Endodermal cell (in vitro differentiated cells): ENCODE data around the gene OAT. TPM values are rescaled to one million over a fixed set of nuclear protein-coding genes. Genes with fewer than 3 reads are reported as not detected.

Source experiments
- DNase-seq: peaks from one replicate; pipeline ENCODE4 v3.0.0-alpha.2; 2017
- H3K27ac ChIP-seq: 2 replicates; pipeline ENCODE4 v1.5.1; 2013; ENCODE audit warnings: mild to moderate bottlenecking, low read depth, low read length, moderate library complexity
- H3K27me3 ChIP-seq: 2 replicates; pipeline ENCODE4 v1.6.1; 2013; ENCODE audit warnings: mild to moderate bottlenecking, low read length, moderate library complexity; ENCODE audit not compliant: insufficient read depth, control insufficient read depth, poor library complexity, severe bottlenecking
- H3K36me3 ChIP-seq: 2 replicates; pipeline ENCODE4 v1.7.0; 2013; ENCODE audit warnings: mild to moderate bottlenecking, low read length, moderate library complexity; ENCODE audit not compliant: control insufficient read depth, insufficient read depth
- H3K4me1 ChIP-seq: one replicate; pipeline ENCODE4 v1.7.0; 2013; ENCODE audit warnings: low read length; ENCODE audit not compliant: control insufficient read depth, insufficient read depth
- H3K4me3 ChIP-seq: 2 replicates; pipeline ENCODE4 v1.5.1; 2013; ENCODE audit warnings: mild to moderate bottlenecking, low read length, moderate library complexity
- H3K9ac ChIP-seq: 2 replicates; pipeline ENCODE4 v1.6.1; 2013; ENCODE audit warnings: mild to moderate bottlenecking, low read length, moderate library complexity; ENCODE audit not compliant: poor library complexity, severe bottlenecking; ENCODE audit errors: extremely low read depth
- H3K9me3 ChIP-seq: 2 replicates; pipeline ENCODE4 v1.6.1; 2013; ENCODE audit warnings: mild to moderate bottlenecking, low read length, moderate library complexity; ENCODE audit not compliant: control insufficient read depth
- H3K27ac Mint-ChIP-seq: 2 replicates; pipeline ENCODE4 v1.8.0; 2020; ENCODE audit warnings: mixed read lengths
- H3K27me3 Mint-ChIP-seq: 2 replicates; pipeline ENCODE4 v1.8.0; 2021; ENCODE audit warnings: mild to moderate bottlenecking, mixed read lengths; ENCODE audit not compliant: insufficient read depth
- H3K36me3 Mint-ChIP-seq: 2 replicates; pipeline ENCODE4 v1.8.0; 2020; ENCODE audit warnings: low read depth, mixed read lengths
- H3K4me1 Mint-ChIP-seq: 2 replicates; pipeline ENCODE4 v1.8.0; 2020; ENCODE audit warnings: mixed read lengths
- H3K4me3 Mint-ChIP-seq: 2 replicates; pipeline ENCODE4 v1.8.0; 2020; ENCODE audit warnings: mild to moderate bottlenecking, moderate library complexity, mixed read lengths
- H3K9me3 Mint-ChIP-seq: 2 replicates; pipeline ENCODE4 v1.8.0; 2020; ENCODE audit warnings: mild to moderate bottlenecking, mixed read lengths
- CTCF ChIP-seq: fragments of 200-600 bp; sonication (generic); conservative IDR thresholded peaks from 2 replicates; pipeline ENCODE4 v1.5.0; 2021; ENCODE audit warnings: antibody characterized with exemption, mild to moderate bottlenecking
- WGBS, 2 experiments: methylation state at CpG; one replicate each; pipeline versions ENCODE4 v1.1.5 to v1.1.7; 2013; ENCODE audit warnings: missing lambda C conversion rate in 2 of 2, mixed read lengths in 1 of 2; ENCODE audit not compliant: insufficient coverage in 1 of 2, insufficient read length in 1 of 2; 5-methylcytosine and 5-hydroxymethylcytosine counted together
- total RNA-seq, 2 donors: library from RNA; stranded (reverse); fragmentation: NEBNext Ultra II Directional in 1 of 2; extraction: Animal tissue kit (Norgen Biotek cat#: 25700) in 1 of 2; gene quantifications; 2 replicates in 1 of 2; 3 replicates in 1 of 2; pipeline ENCODE4 v1.2.1, GENCODE V29; 2021

Gene OAT
- total RNA-seq, 2 donors from 2014 or later: 58.6 to 71.6 TPM

DNA sequence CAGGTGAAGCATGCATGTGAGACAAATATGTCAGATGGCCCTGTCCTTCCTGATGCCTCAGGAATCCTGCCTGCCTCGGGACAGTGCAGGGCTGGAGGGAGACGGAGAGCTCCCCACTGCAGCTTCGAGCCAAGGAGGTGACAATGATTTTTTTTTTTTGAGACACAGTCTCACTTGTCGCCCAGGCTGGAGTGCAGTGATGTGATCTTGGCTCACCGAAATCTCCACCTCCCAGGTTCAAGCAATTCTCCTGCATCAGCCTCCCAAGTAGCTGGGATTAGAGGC lies 68.8 kb downstream of the OAT start:
- H3K27me3 Mint-ChIP-seq: no peaks in the 10 kb centered on the region
- H3K9me3 ChIP-seq: no peaks in the 10 kb centered on the region
- no peaks in the 10 kb centered on the region for H3K9me3 Mint-ChIP-seq
- no peak for TF ChIP-seq CTCF
- H3K27ac ChIP-seq: no peak overlapping the region
- H3K4me3 ChIP-seq: no peak overlapping the region
- 67 to 91% methylated on average over 4 to 5 of the region's 5 CpGs for WGBS, 2 experiments
- no peaks in the 10 kb centered on the region for H3K27me3 ChIP-seq
- H3K4me1 ChIP-seq: no peaks in the 10 kb centered on the region
- no peak overlapping the region for H3K27ac Mint-ChIP-seq
- no peak for DNase-seq
- H3K36me3 Mint-ChIP-seq: no peaks in the 10 kb centered on the region
- no peaks in the 10 kb centered on the region for H3K36me3 ChIP-seq
- H3K4me3 Mint-ChIP-seq: no peak overlapping the region
- H3K9ac ChIP-seq: no peak overlapping the region
- H3K4me1 Mint-ChIP-seq: peaks cover 8% of the 10 kb centered on the region

GRCh38 chr10:124349231-124349995 lies 69.3 kb downstream of the OAT start:
- Mint-ChIP-seq H3K4me1 (peaks cover 4% of the 10 kb centered on the region), H3K9me3 (no peaks in the 10 kb centered on the region), H3K27me3 (no peaks in the 10 kb centered on the region), H3K27ac (no peak overlapping the region), H3K36me3 (no peaks in the 10 kb centered on the region), H3K4me3 (no peak overlapping the region)
- DNase-seq: peak; percentile 54
- no peak for TF ChIP-seq CTCF
- 84% methylated on average over 7 to 16 of the region's 16 CpGs for whole genome bisulfite sequencing, 2 experiments
- Histone ChIP-seq H3K27me3 (no peaks in the 10 kb centered on the region), H3K4me1 (no peaks in the 10 kb centered on the region), H3K4me3 (no peak overlapping the region), H3K36me3 (no peaks in the 10 kb centered on the region), H3K27ac (no peak overlapping the region), H3K9me3 (no peaks in the 10 kb centered on the region), H3K9ac (no peak overlapping the region)

- H3K27me3 ChIP-seq: no peaks in the 10 kb centered on the region
- H3K36me3 ChIP-seq: no peaks in the 10 kb centered on the region
- Mint-ChIP-seq H3K4me1 (peaks cover 4% of the 10 kb centered on the region), H3K27ac (no peak overlapping the region), H3K27me3 (no peaks in the 10 kb centered on the region), H3K36me3 (no peaks in the 10 kb centered on the region), H3K9me3 (no peaks in the 10 kb centered on the region), H3K4me3 (no peak overlapping the region)
- no peaks in the 10 kb centered on the region for H3K4me1 ChIP-seq
- DNase-seq: peak; percentile 26
- TF ChIP-seq CTCF: no peak
- H3K4me3 ChIP-seq: no peak overlapping the region
- no peak overlapping the region for H3K9ac ChIP-seq
- no peak overlapping the region for H3K27ac ChIP-seq
- H3K9me3 ChIP-seq: no peaks in the 10 kb centered on the region
- whole genome bisulfite sequencing, 2 experiments: 79 to 85% methylated on average over 6 to 8 of the region's 8 CpGs
These were observed 69.9 kb downstream of the OAT start for GRCh38 chr10:124348801-124349200.
